Subcutaneous adipose tissue (tissue), 4 donors: ENCODE results near the gene BBX. TPM values are rescaled to one million over a fixed set of nuclear protein-coding genes. Genes with fewer than 3 reads are reported as not detected.

ENCODE experiments used
- total RNA-seq, 4 donors: library from RNA; depleted of rRNA; stranded (reverse); fragments of >200 nt; gene quantifications; one replicate each; pipeline ENCODE4 v1.1.0, GENCODE V29; 2016
- TF ChIP-seq, protein P1 (sequence below): fragments of 450-650 bp; IDR thresholded peaks from one replicate; pipeline ENCODE4 v1.5.1; 2016; ENCODE audit warnings: low read depth, mild to moderate bottlenecking, control low read depth, antibody characterized with exemption, moderate library complexity

Gene BBX
- total RNA-seq, 4 donors from 2014 or later, result 38.3 to 69.4 (median 48.0) TPM

DNA sequence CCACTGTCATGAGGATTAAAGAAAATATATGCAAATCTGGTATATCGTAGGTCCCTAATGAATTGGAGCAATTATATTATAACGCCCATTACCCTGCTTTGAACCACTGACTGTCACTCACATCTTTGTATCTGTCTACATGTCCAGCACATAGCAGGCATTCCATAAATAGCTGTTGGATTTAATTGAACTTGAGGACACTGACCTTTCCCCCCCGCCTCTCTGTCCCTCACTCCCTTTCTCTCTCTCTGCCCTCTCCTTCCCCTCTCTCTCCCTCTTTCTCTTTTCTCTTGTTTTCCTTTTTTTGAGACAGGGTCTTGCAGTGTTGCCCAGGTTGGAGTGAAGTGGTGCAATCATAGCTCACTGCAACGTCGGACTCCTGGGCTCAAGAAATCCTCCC, 335.1 kb downstream of the BBX start:
- TF ChIP-seq, protein P1, sequence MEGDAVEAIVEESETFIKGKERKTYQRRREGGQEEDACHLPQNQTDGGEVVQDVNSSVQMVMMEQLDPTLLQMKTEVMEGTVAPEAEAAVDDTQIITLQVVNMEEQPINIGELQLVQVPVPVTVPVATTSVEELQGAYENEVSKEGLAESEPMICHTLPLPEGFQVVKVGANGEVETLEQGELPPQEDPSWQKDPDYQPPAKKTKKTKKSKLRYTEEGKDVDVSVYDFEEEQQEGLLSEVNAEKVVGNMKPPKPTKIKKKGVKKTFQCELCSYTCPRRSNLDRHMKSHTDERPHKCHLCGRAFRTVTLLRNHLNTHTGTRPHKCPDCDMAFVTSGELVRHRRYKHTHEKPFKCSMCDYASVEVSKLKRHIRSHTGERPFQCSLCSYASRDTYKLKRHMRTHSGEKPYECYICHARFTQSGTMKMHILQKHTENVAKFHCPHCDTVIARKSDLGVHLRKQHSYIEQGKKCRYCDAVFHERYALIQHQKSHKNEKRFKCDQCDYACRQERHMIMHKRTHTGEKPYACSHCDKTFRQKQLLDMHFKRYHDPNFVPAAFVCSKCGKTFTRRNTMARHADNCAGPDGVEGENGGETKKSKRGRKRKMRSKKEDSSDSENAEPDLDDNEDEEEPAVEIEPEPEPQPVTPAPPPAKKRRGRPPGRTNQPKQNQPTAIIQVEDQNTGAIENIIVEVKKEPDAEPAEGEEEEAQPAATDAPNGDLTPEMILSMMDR, result no peak

DNA sequence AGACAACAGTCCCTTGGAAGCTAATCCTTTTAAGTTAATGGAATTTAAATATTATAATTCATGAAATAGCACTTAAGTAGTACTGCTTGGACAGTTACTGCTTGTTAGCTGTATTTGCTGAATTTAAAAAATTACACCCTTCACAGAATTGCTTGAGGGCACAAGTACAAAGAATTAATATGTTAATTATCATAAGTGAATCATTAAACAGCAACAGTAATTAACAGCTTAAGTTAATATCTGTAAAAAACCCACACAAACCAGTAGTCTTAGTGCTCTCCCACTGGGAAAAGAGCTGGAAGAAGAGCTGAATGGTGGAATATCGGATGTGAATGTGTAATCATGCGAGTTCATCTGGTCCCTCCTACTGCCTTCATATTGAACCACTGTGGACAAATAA, 336.1 kb downstream of the BBX start:
- TF ChIP-seq, protein P1, result no peak

Other genes with a start within 250 kb of the BBX start
- gene CCDC54, start 145.5 kb upstream of the BBX start, total RNA-seq, result not detected